ENCODE data around the gene PACS2.
A peak's percentile ranks its signal among the peaks of the same experiment; 100 is the strongest.

Gene PACS2

DNA sequence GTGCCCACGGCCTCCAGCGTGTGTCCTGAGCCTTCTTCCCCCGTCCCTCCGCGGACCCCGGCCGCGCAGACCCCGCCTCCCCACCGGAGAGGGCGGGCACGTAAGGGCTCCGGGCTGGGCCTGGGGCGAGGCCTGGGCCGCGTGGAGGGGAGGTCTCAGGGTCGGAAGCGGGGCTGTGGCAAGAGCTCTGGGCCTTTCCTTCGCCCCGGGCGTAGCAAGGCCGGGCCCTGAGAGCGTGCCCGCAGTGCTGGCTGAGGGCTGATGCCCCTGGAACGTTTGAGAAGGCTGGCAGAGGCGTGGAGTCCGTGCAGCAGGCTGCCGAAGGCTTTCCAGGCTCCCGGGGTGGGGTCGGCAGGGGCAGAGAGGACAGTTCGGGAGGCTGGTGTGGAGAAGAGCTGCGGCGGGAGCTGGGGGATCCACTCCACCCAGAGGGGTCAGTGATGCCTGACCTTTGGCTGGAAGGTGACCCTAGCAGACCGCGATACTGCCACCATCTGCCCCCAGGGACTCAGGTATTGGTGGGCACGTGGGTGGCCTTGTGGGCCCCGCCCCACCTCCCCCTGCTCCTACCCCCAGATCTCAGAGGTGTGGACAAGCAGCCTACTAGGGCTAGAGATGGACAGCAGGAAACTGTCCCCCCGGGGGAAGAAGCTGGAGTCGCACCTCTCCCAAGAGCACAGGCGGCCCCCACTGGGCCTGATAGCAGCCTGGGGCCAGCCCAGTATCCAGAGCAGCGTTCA lies 84.3 kb downstream of the PACS2 start:
- Histone ChIP-seq H2AFZ (ENCODE audit: low read length, unreplicated experiment) (peak overlapping the region; percentile 89), H3K4me3 (ENCODE audit: low read depth, low read length) (peak overlapping the region; percentile 99), H3K79me2 (ENCODE audit: control insufficient read depth, insufficient read depth, low read length, unreplicated experiment) (peaks cover 19% of the 10 kb centered on the region), H3K27me3 (ENCODE audit: insufficient read depth, low read length) (no peaks in the 10 kb centered on the region), H3K4me1 (ENCODE audit: control insufficient read depth, insufficient read depth, low read length, unreplicated experiment) (peaks cover 8% of the 10 kb centered on the region), H3K27ac (ENCODE audit: low read depth, low read length) (peak overlapping the region; percentile 74), H3K36me3 (ENCODE audit: insufficient read depth, low read length) (peaks cover 20% of the 10 kb centered on the region)

DNA sequence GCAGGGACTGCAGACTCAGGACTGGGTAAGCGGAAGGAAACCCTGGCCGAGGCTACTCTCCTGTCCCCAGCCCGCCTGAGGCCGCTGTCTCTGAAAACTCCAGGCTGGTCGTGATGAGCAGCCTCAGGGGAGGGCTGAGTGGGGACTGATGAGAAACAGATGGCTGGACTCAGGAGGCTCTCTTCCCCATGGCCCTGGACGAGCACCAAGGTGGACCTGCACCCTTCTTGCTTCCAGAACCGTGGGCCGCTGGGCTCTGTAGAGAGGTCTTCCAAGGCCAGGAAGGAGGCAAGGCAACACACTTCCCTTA lies 84.9 kb downstream of the PACS2 start:
- Histone ChIP-seq H3K27me3 (ENCODE audit: insufficient read depth, low read length) (no peaks in the 10 kb centered on the region), H3K36me3 (ENCODE audit: insufficient read depth, low read length) (peaks cover 20% of the 10 kb centered on the region), H3K27ac (ENCODE audit: low read depth, low read length) (no peak overlapping the region), H2AFZ (ENCODE audit: low read length, unreplicated experiment) (no peak overlapping the region), H3K4me1 (ENCODE audit: control insufficient read depth, insufficient read depth, low read length, unreplicated experiment) (peaks cover 8% of the 10 kb centered on the region), H3K4me3 (ENCODE audit: low read depth, low read length) (peak overlapping the region; percentile 99), H3K79me2 (ENCODE audit: control insufficient read depth, insufficient read depth, low read length, unreplicated experiment) (peaks cover 19% of the 10 kb centered on the region)

DNA sequence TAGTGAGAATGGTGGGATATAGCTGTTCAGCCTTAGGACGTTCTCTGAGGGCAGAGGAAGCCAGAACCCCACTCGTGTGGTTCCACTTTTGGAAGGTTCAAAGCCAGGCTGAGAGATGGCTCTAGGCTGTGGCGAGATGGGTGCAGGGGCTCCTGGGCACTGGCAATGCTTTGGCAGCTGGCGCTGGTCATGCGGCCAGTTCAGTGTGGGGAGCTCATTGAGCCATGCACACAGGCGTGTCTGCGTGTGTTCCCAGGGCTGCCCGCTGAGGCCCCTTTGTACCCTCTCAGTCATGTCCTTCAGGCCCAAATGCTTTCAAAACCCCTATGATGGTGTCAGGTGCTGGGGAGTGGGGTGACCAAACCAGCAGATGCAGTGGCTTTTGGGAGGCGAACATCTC lies 85.5 kb downstream of the PACS2 start:
- Histone ChIP-seq H3K4me1 (ENCODE audit: control insufficient read depth, insufficient read depth, low read length, unreplicated experiment) (peaks cover 8% of the 10 kb centered on the region), H3K27ac (ENCODE audit: low read depth, low read length) (no peak overlapping the region), H3K79me2 (ENCODE audit: control insufficient read depth, insufficient read depth, low read length, unreplicated experiment) (peaks cover 19% of the 10 kb centered on the region), H3K27me3 (ENCODE audit: insufficient read depth, low read length) (no peaks in the 10 kb centered on the region), H3K36me3 (ENCODE audit: insufficient read depth, low read length) (peaks cover 20% of the 10 kb centered on the region), H2AFZ (ENCODE audit: low read length, unreplicated experiment) (no peak overlapping the region), H3K4me3 (ENCODE audit: low read depth, low read length) (peak overlapping the region; percentile 99)

DNA sequence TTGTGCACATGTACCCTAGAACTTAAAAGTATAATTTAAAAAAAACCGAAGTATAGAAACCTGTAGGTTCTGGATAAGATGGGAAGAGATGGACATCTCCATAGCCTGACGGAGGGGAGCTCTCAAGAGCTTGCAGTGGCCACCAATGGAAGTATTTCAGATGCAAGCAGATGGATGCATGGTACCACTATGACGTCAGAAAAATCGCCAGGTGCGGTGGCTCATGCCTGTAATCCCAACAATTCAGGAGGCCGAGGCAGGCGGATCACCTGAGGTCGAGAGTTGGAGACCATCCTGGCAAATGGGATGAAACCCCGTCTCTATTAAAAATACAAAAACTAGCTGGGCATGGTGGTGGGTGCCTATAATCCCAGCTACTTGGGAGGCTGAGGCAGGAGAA lies 87.2 kb downstream of the PACS2 start:
- peaks cover 19% of the 10 kb centered on the region for H3K79me2 ChIP-seq (ENCODE audit: control insufficient read depth, insufficient read depth, low read length, unreplicated experiment)
- H2AFZ ChIP-seq (ENCODE audit: low read length, unreplicated experiment) = no peak overlapping the region
- no peak overlapping the region for H3K4me3 ChIP-seq (ENCODE audit: low read depth, low read length)
- peaks cover 7% of the 10 kb centered on the region for H3K4me1 ChIP-seq (ENCODE audit: control insufficient read depth, insufficient read depth, low read length, unreplicated experiment)
- H3K36me3 ChIP-seq (ENCODE audit: insufficient read depth, low read length) = peaks cover 20% of the 10 kb centered on the region
- no peak overlapping the region for H3K27ac ChIP-seq (ENCODE audit: low read depth, low read length)
- H3K27me3 ChIP-seq (ENCODE audit: insufficient read depth, low read length) = no peaks in the 10 kb centered on the region

DNA sequence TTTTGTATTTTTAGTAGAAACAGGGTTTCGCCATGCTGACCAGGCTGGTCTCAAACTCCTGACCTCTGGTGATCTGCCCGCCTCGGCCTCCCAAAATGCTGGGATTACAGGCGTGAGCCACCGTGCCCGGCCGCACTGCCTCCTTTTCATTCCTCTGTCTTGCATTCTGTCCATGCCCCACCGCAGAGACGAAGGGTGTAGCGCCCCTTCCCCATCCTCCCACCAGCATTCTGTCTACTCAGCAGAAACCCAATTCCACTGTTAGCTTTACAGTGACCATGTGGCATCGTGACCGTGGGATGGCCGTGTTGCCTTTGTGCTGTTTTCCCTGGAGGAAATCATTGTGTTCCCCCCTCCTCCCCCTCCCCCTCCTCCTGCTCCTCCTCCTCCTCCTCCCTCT lies 94.0 kb downstream of the PACS2 start:
- Histone ChIP-seq H3K4me1 (ENCODE audit: control insufficient read depth, insufficient read depth, low read length, unreplicated experiment) (no peaks in the 10 kb centered on the region), H3K27me3 (ENCODE audit: insufficient read depth, low read length) (peaks cover 8% of the 10 kb centered on the region; the same call in 1 of the 2 replicates), H3K36me3 (ENCODE audit: insufficient read depth, low read length) (no peaks in the 10 kb centered on the region), H3K4me3 (ENCODE audit: low read depth, low read length) (no peak overlapping the region), H2AFZ (ENCODE audit: low read length, unreplicated experiment) (no peak overlapping the region), H3K27ac (ENCODE audit: low read depth, low read length) (no peak overlapping the region), H3K79me2 (ENCODE audit: control insufficient read depth, insufficient read depth, low read length, unreplicated experiment) (no peaks in the 10 kb centered on the region)

- no peak overlapping the region for H3K4me3 ChIP-seq (ENCODE audit: low read depth, low read length)
- no peaks in the 10 kb centered on the region for H3K36me3 ChIP-seq (ENCODE audit: insufficient read depth, low read length)
- H3K27me3 ChIP-seq (ENCODE audit: insufficient read depth, low read length) = peaks cover 8% of the 10 kb centered on the region; the same call in 1 of the 2 replicates
- no peak overlapping the region for H3K27ac ChIP-seq (ENCODE audit: low read depth, low read length)
- no peaks in the 10 kb centered on the region for H3K79me2 ChIP-seq (ENCODE audit: control insufficient read depth, insufficient read depth, low read length, unreplicated experiment)
- no peak overlapping the region for H2AFZ ChIP-seq (ENCODE audit: low read length, unreplicated experiment)
- no peaks in the 10 kb centered on the region for H3K4me1 ChIP-seq (ENCODE audit: control insufficient read depth, insufficient read depth, low read length, unreplicated experiment)
These were observed 94.8 kb downstream of the PACS2 start for GRCh38 chr14:105409364-105409763.

DNA sequence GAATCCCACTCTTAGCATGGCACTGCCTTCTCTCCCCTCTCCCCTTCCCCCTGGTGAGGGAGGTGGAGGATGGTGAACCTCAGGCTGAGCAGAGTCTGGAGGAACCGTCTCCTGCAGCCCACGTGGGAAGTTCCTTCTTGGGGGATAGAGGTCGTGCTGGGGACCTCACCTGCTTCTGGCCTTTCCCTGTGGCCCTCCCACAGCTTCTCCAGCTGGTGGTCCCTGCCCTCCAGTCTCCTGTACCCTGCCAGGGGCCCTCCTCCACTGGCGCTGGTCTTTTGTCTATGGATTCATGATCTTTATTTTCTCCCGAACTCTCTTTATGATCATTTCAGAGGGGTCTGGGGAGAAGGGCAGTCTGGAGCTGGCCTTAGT lies 96.1 kb downstream of the PACS2 start:
- H3K4me1 ChIP-seq (ENCODE audit: control insufficient read depth, insufficient read depth, low read length, unreplicated experiment) = no peaks in the 10 kb centered on the region
- peaks cover 8% of the 10 kb centered on the region; the same call in 1 of the 2 replicates for H3K27me3 ChIP-seq (ENCODE audit: insufficient read depth, low read length)
- no peaks in the 10 kb centered on the region for H3K79me2 ChIP-seq (ENCODE audit: control insufficient read depth, insufficient read depth, low read length, unreplicated experiment)
- no peak overlapping the region for H3K27ac ChIP-seq (ENCODE audit: low read depth, low read length)
- peak overlapping the region; percentile 69 for H3K4me3 ChIP-seq (ENCODE audit: low read depth, low read length)
- H2AFZ ChIP-seq (ENCODE audit: low read length, unreplicated experiment) = no peak overlapping the region
- H3K36me3 ChIP-seq (ENCODE audit: insufficient read depth, low read length) = no peaks in the 10 kb centered on the region

- H3K4me1 ChIP-seq (ENCODE audit: control insufficient read depth, insufficient read depth, low read length, unreplicated experiment) = no peaks in the 10 kb centered on the region
- peaks cover 8% of the 10 kb centered on the region; the same call in 1 of the 2 replicates for H3K27me3 ChIP-seq (ENCODE audit: insufficient read depth, low read length)
- H3K27ac ChIP-seq (ENCODE audit: low read depth, low read length) = no peak overlapping the region
These were observed 96.7 kb downstream of the PACS2 start for GRCh38 chr14:105411017-105411941.

GRCh38 chr14:105411985-105412770 lies 97.6 kb downstream of the PACS2 start:
- Histone ChIP-seq H3K4me3 (ENCODE audit: low read depth, low read length) (peak overlapping the region; percentile 63), H3K27me3 (ENCODE audit: insufficient read depth, low read length) (peaks cover 8% of the 10 kb centered on the region; the same call in 1 of the 2 replicates)

More at GRCh38 chr14:105411017-105411941, 96.7 kb downstream of the PACS2 start:
- H3K36me3 ChIP-seq (ENCODE audit: insufficient read depth, low read length) = no peaks in the 10 kb centered on the region
- no peaks in the 10 kb centered on the region for H3K79me2 ChIP-seq (ENCODE audit: control insufficient read depth, insufficient read depth, low read length, unreplicated experiment)
- peak overlapping the region; percentile 29 for H2AFZ ChIP-seq (ENCODE audit: low read length, unreplicated experiment)
- peak overlapping the region; percentile 69 for H3K4me3 ChIP-seq (ENCODE audit: low read depth, low read length)

DNA sequence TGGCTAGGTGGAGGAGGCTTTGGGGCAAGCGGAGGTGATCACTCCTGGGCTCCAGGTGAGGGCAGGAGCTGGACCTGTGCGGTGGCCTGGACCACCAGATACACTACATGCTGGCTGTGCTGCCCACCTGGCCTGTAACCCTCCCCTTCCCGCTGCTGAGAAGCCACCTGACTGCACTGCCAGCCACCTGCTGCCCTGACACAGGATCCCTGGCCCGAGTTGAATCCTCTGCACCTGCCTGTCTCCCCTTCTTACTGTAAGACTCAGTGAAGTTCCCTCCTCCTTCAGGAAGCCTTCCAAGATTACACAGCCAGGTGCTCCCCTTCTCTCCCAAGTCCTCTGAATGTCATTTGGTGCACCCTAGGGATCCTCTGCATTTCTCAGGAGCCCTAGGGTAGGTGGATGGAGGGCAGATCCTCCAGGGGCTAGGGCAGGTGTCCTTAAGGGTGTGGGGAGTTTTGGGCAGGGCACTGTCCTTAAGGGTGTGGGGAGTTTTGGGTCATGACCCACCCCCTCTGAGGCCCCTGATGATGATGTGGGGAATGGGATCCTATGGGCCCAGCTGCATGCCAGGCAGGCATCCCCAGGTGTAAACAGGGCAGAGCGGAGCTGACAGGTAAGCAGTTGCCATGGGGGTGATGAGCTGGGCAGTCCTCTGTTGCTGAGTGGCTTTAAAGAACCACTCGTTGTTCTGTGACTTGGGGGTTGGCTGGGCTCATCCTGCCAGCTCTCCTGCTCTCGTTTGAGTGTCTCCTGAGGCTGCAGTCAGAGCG lies 98.4 kb downstream of the PACS2 start:
- no peak overlapping the region for H3K4me3 ChIP-seq (ENCODE audit: low read depth, low read length)
- H3K27ac ChIP-seq (ENCODE audit: low read depth, low read length) = no peak overlapping the region
- H3K36me3 ChIP-seq (ENCODE audit: insufficient read depth, low read length) = no peaks in the 10 kb centered on the region
- H3K27me3 ChIP-seq (ENCODE audit: insufficient read depth, low read length) = peaks cover 8% of the 10 kb centered on the region; the same call in 1 of the 2 replicates
- H3K79me2 ChIP-seq (ENCODE audit: control insufficient read depth, insufficient read depth, low read length, unreplicated experiment) = no peaks in the 10 kb centered on the region
- H3K4me1 ChIP-seq (ENCODE audit: control insufficient read depth, insufficient read depth, low read length, unreplicated experiment) = no peaks in the 10 kb centered on the region
- no peak overlapping the region for H2AFZ ChIP-seq (ENCODE audit: low read length, unreplicated experiment)

More at GRCh38 chr14:105411985-105412770, 97.6 kb downstream of the PACS2 start:
- Histone ChIP-seq H3K36me3 (ENCODE audit: insufficient read depth, low read length) (no peaks in the 10 kb centered on the region), H3K4me1 (ENCODE audit: control insufficient read depth, insufficient read depth, low read length, unreplicated experiment) (no peaks in the 10 kb centered on the region), H2AFZ (ENCODE audit: low read length, unreplicated experiment) (no peak overlapping the region), H3K27ac (ENCODE audit: low read depth, low read length) (no peak overlapping the region), H3K79me2 (ENCODE audit: control insufficient read depth, insufficient read depth, low read length, unreplicated experiment) (no peaks in the 10 kb centered on the region)
